Ramos (cell line): ENCODE results near the gene DHX40.
"Not testable (repeated sequence)": the region's sequence is repeated elsewhere in the genome, so short reads cannot be mapped to it uniquely, and the experiment has no call there.

Experiments used
- in situ Hi-C: fragments of 300-500 bp; cut with MboI; formaldehyde crosslinking; loops from one replicate; pipeline ENCODE4 v1.14.3; 2022; ENCODE audit warnings: low sequenced_read_pairs; ENCODE audit not compliant: unreplicated experiment

Gene DHX40

GRCh38 chr17:59656624-59657023 lies 91.2 kb downstream of the DHX40 start:
- in situ Hi-C loops = not testable (repeated sequence)
